GM19463 (cell line): Measurements from ENCODE around the gene PSMD9.

Experiments
- ATAC-seq: cut with Tn5 transposase; IDR thresholded peaks from one replicate; pipeline ENCODE4 v1.9.1; 2021; ENCODE audit warnings: mild to moderate bottlenecking, moderate library complexity; ENCODE audit not compliant: unreplicated experiment

PSMD9 gene

DNA sequence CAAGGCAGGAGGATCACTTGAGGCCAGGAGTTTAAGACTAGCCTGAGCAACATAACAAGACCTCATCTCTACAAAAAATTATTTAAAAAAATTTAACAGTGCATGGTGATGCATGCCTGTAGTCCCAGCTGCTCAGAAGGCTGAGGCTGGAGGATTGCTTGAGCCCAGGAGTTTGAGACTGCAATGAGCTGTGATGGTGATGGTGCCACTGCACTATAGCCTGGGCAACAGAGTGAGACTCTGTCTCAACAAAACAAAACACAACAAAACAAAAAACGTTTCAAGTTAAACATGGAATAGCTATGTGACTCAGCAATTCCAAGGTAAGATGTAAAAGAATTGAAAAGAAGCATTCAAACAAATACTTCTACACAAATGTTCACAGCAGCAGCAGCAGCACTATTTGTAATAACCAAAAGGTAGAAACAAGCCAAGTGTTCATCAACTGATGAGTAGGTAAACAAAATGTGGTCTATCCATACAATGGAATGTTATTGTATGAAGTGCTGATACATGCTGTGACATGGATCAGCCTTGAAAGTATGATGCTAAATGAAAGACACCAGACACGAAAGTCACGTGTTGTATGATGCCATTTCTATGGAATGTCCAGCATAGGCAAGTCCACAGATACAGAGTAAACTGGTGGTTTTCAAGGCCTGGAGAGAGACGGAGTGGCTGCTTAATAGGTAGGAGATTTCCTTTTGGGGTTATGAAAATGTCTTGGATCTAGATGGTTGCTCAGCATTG, 61.2 kb downstream of the PSMD9 start:
- no peak for ATAC-seq

DNA sequence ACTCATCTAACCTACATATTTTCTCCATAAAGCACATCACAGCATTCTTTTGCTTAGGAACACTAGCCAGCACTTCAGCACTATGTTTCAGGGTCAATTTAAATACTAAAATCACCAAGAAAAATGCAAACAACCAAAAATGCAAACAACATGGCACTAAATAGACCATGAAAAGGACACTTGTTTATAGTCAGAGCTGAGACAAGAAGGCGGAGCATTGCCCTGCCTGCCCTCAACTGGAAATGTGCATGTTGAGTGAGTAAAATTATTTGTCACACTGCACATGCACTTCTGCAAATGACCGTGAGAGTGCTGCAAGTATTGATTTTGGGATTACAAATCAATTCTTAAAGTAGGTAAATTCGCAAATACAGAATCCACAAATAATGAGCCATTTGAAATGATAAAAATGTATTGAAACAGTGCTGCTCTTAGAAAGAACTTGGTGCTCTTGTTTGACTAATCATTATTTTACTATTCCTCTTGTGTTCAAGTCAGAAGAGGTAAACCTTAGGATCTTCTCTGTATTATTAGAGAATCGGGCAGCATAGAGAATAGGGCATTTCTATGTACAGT, 64.6 kb downstream of the PSMD9 start:
- no peak for ATAC-seq

DNA sequence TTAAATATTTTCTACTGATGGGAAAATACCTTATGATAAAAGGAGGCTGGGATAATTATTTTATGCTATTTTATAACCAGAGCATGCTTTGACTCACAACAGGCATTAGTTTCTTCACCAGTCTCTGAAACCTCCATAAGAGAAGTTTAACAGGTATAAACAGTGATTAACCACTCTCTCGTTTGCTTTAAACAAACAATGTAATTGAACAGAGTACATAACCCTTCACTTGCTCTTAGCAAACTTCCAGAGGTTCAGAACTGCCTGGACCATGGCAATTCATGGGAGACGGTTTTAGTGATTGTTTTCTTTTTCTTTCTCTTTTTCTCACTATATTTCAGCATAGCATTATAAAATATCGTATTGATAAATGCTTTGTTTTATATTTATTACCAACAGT, 65.1 kb downstream of the PSMD9 start:
- no peak for ATAC-seq

DNA sequence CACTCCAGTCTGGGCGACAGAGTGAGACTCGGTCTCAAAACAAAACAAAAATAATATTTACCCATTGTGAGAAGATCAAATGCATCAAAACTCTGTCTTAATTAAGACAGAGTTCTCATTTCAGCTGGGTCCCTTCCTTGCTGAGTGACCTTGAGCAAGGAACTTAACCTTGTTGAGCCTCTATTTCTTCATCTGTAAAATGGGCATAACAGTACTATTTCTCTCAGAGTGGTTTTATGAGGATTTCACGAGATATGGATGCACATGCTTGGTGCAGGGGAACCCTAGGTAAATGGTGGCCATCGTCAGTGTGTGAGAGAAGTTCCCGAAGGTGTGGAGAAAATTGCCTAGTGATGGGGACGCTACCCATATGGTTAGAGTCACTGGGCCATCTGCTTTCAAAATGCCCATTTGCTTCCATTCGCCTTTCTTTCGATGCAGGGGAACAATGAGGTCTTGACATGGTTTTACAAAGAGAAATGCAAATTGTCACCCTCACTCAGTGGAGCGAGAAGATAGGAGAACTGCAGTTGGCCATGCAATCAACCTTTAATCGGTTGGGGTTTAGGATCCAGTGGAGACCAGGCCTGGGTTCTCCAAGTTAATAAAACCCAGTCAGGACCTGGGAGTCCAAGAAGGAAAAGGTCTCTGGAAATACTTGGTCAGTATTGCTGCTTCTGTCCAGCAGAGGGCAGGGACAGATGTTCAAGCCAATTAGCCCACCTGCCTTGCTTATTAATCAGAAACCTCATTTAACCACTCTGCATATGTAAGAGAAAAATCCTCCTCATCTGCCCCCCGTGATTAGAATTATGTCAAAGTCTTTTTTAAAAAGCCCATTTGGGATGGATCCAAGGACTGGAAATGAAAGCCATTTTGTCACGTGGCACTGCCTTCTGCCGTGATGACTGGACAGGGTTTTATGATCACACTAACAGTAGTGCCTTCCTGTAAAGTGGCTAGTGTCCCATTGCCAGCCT, 67.0 kb downstream of the PSMD9 start:
- ATAC-seq, result no peak

DNA sequence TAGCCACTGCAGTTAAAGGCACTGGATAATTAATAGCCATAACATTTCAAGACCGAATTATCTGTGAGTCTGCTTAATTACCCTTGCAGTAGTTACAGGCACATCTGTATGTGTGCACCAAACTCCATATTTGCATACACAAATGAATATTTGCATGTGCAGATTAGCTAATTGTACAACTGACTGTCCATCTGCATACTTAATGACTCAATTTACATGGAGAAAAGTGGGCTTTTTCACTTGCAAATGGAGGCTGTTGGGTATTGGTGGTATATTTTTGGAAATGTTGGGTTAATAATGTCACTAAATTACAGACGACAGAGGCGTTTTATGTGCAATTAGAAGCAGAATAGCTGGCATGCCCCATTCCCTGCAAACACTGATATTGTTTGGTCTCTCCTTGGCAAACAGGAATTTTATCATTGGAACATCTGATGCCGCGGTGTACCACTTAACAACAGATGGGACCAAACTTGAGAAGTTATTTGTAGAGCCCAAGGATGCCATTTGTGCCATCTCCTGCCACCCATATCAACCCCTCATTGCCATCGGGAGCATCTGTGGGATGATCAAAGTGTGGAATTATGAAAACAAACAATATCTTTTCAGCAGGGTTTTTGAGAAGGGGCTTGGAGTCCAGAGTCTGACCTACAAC, 69.4 kb downstream of the PSMD9 start:
- ATAC-seq, result no peak

DNA sequence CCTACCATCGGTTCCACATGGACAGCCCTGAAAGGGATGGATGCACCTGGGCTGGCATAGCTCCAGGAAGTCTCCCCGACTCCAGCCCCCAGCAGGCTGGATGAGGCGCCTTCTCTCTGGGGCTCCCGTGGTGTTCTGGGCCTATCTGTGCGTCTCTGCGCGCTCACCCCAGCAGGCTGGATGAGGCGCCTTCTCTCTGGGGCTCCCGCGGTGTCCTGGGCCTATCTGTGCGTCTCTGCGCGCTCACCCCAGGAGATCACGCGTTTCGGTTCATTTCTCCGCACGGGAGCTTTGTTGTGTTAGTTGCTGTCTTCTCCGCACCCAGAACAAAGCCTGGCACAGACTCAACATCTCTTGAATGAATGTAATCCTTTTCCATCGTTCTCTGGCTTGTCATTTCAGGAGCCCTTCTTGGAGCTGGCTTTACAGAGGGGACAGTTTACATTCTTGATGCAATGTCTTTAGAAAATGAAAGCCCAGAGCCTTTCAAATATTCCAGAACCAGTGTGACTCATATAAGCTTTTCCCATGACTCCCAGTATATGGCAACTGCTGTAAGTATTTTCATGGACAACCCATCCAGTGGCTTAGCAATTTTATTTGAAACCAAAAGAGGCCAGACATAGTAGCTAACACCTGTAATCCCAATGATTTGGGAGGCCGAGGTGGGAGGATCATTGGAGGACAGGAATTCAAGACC, 70.1 kb downstream of the PSMD9 start:
- ATAC-seq, result no peak

DNA sequence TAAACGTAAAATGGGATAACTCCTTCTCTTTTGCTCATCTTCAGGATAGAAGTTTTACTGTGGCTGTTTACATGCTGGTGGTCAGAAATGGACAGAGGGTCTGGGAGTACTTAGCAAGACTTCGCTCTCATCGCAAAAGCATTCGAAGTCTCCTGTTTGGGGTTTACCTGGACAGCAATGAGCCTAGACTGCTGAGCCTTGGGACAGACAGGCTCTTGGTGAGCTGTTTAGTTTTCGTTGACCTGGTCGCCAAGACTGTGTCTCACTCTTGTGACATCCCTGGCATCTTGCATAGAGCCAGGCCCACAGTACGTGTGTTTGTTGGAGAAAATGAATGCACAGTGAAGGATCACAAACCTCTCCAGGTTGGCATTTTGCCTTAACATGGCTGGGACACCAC, 72.0 kb downstream of the PSMD9 start:
- ATAC-seq, result no peak

DNA sequence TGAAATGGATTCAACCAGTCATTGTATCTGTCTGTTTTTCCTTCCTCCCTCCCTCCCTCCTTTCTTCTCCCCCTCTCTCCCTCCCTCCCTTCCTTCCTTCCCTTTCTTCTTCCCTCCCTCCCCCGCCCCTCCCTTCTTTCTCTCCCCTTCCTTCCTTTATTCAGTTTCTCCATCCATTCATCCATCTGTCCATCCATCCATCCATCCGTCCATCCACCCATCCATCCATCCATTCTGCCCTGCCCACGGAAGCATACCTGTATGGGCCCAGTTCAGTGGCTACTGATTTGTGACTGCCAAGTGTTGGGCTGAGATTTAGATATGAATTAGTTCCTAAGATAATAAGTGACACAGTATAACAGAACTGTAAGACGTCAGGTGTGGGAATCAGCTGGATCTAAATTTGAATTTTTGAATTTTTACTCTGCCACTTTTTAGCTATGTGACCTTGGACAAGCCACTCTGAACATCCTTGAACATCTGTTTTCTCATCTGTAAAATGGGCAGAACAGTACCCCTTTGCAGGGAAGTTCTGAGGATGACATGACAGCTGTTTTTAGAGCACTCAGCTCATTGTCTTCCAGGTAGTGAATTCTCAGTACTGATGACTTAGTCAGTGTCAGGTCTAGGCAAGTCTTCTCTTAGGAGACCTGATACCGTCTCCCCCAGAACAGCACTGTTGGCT, 72.7 kb downstream of the PSMD9 start:
- no peak for ATAC-seq

DNA sequence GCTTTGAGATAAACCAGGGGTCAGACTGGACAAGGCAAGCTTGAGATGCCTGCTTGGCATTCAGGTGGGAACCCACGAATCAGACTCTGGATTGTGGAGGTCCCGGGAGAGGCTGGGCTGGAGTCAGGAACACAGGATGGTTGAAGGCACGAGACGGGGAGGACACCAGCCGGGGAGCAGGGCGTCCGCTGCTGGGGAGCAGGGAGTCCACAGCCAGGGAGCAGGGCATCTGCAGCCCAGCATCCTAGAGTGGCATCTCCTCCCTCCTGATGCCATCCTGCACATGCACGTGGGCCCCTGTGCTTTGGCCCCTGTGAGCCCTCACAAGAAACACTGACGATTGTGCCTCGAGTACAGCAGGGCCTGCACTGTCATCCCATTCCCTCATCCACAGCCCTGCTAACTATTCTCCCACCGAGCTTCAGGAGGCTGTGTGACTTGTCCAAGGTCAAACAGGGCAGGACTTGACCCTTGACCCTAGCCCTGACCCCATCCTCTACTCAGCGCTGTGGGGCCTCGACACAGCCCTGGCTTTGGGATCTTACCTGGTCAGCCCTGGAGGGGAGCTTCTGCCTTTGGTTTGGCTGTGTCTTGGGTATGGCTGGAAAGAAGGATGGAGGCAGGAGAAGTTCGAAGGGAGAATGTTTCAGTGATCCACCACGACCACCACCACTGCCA, 74.9 kb downstream of the PSMD9 start:
- no peak for ATAC-seq

DNA sequence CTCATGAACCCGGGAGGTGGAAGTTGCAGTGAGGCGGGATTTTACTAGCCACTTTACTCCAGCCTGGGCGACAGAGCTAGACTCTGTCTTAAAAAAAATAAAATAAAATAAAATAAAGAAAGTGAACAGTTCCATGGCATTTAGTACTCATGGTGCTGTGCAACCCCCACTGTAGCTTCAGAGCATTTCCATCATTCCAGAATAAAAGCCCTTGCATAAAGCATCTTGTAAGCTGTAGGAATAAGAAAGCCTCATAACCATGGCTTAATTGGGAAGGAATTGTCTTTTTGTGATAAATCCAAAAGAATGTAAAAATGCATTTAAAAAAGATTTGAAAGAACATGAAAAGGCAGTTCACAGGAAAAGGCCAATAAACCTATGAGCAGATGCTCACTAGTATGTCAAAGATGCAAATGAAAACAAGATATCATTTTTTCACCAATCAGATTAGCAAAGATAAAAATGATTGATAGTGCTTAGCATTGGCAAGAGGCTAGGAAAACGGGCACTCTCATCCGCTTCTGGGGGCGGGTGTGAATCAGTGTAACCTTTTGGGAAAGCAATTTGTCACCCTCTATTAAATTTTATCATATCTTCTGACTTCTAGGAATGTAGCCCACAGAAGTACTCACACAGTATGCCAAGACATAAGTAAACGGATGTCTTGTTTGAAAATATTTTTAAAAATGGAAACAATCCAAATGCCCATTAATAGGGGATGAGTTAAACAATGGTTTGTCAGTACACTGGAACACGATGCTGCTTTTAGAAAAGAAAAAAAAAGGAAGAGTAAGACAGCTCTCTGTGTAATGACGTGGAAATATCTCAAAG, 76.4 kb downstream of the PSMD9 start:
- no peak for ATAC-seq

DNA sequence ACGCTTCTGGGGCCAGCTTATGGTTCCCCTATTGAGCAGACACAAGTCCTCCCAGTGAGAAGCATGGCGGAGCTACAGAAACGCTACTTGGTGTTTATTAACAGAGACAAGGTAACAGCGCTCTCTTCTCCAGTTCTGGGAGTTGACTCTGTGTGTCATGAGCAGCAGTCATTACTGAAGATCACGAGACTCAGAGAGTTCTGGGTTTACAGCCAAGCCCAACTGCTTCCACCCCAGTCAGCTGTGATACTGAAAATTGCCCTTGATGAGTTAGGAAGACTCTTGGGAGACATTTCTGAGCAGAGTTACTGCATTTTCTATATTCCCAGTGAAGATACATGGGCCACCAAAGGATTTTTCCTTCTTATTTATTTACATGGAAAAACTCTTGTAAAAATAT, 78.4 kb downstream of the PSMD9 start:
- no peak for ATAC-seq
